Epidermal melanocyte (primary cell): Measurements from ENCODE around the gene ABCC6.
"Not testable (repeated sequence)": the region's sequence is repeated elsewhere in the genome, so short reads cannot be mapped to it uniquely, and the experiment has no call there.

Experiments used
- DNase-seq: peaks from one replicate; pipeline ENCODE4 v3.0.0; 2011; ENCODE audit warnings: low spot score; ENCODE audit not compliant: insufficient read length

ABCC6 gene

GRCh38 chr16:16118337-16118736 is 105.0 kb downstream of the ABCC6 start:
- DNase-seq: no peak

DNA sequence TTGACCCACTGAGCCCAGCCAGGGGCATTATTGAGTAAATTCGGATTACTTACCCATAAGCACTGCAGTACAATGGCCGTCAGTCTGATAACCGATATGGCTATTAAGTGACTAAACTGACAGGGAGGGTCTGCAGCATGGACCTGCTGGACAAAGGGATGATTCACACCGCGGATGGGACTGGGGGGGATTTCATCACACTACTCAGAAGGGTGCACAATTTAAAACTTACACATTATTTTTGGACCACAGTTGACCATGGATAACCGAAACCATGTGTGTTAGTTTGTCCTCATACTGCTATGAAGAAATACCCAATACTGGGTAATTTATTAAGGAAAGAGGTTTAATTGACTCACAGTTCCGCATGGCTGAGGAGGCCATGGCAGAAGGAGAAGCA is 106.5 kb downstream of the ABCC6 start:
- DNase-seq: no peak

- no peak for DNase-seq
Measured at GRCh38 chr16:16113076-16113475, 110.2 kb downstream of the ABCC6 start.

GRCh38 chr16:16112450-16113053 is 110.7 kb downstream of the ABCC6 start:
- no peak for DNase-seq

- no peak for DNase-seq
Measured at GRCh38 chr16:16111639-16112038, 111.7 kb downstream of the ABCC6 start.

DNA sequence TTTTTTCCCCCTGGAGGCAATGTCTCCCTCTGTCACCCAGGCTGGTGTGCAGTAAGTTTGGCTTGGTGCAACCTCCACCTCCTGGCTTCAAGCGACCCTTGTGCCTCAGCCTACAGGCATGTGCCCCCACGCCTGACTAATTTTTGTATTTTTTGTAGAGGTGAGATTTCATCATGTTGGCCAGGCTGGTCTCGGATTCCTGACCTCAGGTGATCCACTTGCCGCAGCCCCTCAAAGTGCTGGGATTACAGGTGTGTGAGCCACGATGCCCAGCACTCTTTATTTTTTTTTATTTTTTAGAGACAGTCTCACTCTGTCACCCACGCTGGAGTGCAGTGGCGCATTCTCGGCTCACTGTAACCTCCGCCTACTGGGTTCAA is 113.2 kb downstream of the ABCC6 start:
- no peak for DNase-seq

- no peak for DNase-seq
Measured at GRCh38 chr16:16109453-16110110, 113.7 kb downstream of the ABCC6 start.

DNA sequence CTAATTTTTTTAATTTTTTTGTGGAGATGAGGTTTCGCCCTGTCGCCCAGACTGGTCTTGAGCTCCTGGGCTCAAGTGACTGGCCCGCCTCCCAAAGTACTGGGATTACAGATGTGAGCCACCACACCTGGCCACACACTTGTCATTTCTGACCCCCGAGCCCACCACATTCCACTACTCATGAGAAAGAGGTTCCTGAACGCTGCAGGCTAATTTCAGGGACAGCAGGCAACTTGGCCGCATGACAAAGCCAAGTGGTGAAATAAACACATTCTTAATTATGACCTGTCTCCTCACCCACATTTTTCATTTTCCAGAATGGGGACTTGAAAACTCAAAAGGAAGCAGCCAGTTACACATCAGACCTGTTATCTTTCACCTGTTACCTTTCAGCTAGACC is 114.5 kb downstream of the ABCC6 start:
- DNase-seq: no peak

- no peak for DNase-seq
Measured at GRCh38 chr16:16107839-16108238, 115.5 kb downstream of the ABCC6 start.

- no peak for DNase-seq
Measured at GRCh38 chr16:16106466-16106865, 116.8 kb downstream of the ABCC6 start.

DNA sequence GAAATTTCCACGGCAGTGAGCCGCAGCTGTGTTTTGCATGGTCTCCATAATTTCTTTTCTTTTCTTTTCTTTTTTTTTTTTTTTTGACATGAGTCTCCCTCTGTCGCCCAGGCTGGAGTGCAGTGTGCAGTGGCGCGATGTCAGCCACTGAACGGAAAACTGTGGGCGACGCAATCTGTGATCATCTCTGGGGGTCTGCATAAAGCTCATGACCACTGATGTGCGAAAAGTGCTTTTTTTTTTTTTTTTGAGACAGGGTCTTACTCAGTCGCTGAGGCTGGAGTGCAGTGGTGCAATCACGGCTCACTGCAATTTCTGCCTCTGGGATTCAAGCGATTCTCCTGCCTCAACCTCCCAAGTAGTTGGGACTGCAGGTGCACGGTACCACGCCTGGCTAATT is 117.6 kb downstream of the ABCC6 start:
- DNase-seq: no peak

DNA sequence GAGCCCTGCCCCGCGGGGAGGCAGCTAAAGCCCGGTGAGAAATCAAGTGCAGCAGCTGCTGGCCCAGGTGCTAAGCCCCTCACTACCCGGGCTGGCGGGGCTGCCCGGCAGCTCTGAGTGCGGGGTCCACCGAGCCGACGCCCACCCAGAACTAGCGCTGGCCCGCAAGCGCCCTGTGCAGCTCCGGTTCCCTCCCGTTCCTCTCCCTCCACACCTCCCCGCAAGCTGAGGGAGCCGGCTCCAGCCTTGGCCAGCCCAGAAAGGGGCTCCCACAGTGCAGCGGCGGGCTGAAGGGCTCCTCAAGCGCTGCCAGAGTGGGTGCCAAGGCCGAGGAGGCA is 118.5 kb downstream of the ABCC6 start:
- not testable (repeated sequence) for DNase-seq

- DNase-seq: not testable (repeated sequence)
Measured at GRCh38 chr16:16104132-16104803, 119.0 kb downstream of the ABCC6 start.

DNA sequence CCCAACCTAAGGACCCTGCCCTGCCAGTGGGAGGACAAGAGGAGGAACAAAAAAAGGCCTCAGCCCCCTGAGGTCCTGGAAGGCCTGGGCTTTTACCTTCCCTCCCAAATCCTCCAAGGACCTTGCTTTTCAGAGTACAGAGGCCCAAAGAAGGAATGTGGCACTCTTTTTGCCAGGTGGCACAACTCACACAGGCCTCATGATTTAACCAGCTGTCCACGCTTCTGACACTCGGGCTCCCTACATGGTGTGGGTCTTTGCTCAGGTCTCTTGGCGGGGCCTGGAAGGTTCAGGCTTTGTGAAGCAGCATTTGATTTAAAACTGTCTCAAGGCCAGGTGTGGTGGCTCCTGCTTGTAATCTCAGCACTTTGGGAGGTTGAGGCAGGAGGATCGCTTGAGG is 120.6 kb downstream of the ABCC6 start:
- no peak for DNase-seq

DNA sequence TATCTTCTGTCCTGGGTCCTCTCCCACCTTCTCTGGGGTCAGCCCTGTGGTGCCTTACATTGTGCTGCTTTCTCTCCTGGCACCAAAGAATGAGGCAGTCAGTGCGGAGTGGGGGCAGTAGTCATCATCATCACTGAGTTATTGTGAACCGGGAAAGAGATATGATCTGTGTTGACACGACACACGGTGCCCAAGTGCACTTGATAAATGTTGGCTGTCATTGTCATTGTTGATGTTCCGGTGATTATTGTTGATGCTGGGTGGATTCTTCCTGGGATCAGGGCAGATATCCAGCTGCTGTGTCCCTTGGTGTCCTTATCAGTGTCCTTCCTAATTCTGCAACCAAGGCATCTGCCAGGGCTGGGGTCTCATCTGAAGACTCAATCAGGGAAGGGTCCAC is 121.7 kb downstream of the ABCC6 start:
- DNase-seq: no peak

GRCh38 chr16:16100631-16101030 is 122.7 kb downstream of the ABCC6 start:
- no peak for DNase-seq

GRCh38 chr16:16099320-16099719 is 124.0 kb downstream of the ABCC6 start:
- DNase-seq: no peak
